NCI-H2081 (cell line): ENCODE results near the gene AKIRIN1.
A peak's percentile ranks its signal among the peaks of the same experiment; 100 is the strongest.
"Not testable (repeated sequence)": the region's sequence is repeated elsewhere in the genome, so short reads cannot be mapped to it uniquely, and the experiment has no call there.

Experiments used
- DNase-seq, 2 experiments: peaks; one replicate each; lab custom pipeline; 2025; lab: John Stamatoyannopoulos, UW

AKIRIN1 gene

GRCh38 chr1:38990738-38991637 is at the start of gene AKIRIN1:
Gene AKIRIN1 (plus strand): TSS chr1:38991276. CDS start chr1:38991381, 105 bp downstream.
- peak; percentile 98 for DNase-seq

GRCh38 chr1:38941527-38942019 is 49.5 kb upstream of the AKIRIN1 start, which contains the start of gene RHBDL2:
Gene RHBDL2 (minus strand): TSS chr1:38941830. CDS start chr1:38919212, 22,618 bp downstream.
- no peak for DNase-seq

- no peak for DNase-seq
These were observed 48.2 kb upstream of the AKIRIN1 start for GRCh38 chr1:38942664-38943428.

GRCh38 chr1:38944547-38944946 is 46.5 kb upstream of the AKIRIN1 start:
- no peak for DNase-seq

- DNase-seq: no peak
These were observed 40.5 kb upstream of the AKIRIN1 start for GRCh38 chr1:38950553-38950952.

GRCh38 chr1:38953433-38953860 is 37.6 kb upstream of the AKIRIN1 start:
- no peak for DNase-seq

GRCh38 chr1:38958967-38959366 is 32.1 kb upstream of the AKIRIN1 start:
- no peak for DNase-seq

- DNase-seq: no peak
These were observed 29.0 kb upstream of the AKIRIN1 start for GRCh38 chr1:38962113-38962512.

GRCh38 chr1:38962560-38962959 is 28.5 kb upstream of the AKIRIN1 start:
- DNase-seq: no peak

GRCh38 chr1:38964140-38964548 is 26.9 kb upstream of the AKIRIN1 start:
- DNase-seq: no peak

GRCh38 chr1:38973145-38973544 is 17.9 kb upstream of the AKIRIN1 start:
- DNase-seq: not testable (repeated sequence)

- DNase-seq: no peak
These were observed 17.2 kb upstream of the AKIRIN1 start for GRCh38 chr1:38973659-38974437.

GRCh38 chr1:38977399-38978244 is 13.5 kb upstream of the AKIRIN1 start:
- DNase-seq: not testable (repeated sequence)

GRCh38 chr1:38978245-38978542 is 12.9 kb upstream of the AKIRIN1 start:
- DNase-seq: not testable (repeated sequence)

- DNase-seq: not testable (repeated sequence)
These were observed 11.7 kb upstream of the AKIRIN1 start for GRCh38 chr1:38979380-38979779.

GRCh38 chr1:38989979-38990378 is 1.1 kb upstream of the AKIRIN1 start:
- no peak for DNase-seq

- no peak for DNase-seq
These were observed 714 bp upstream of the AKIRIN1 start for GRCh38 chr1:38990386-38990737.

GRCh38 chr1:38991638-38992411 is 749 bp downstream of the AKIRIN1 start:
- peak; percentile 11 to 38 for DNase-seq

GRCh38 chr1:38992412-38993111 is 1.5 kb downstream of the AKIRIN1 start:
- DNase-seq: no peak

GRCh38 chr1:38994196-38994595 is 3.1 kb downstream of the AKIRIN1 start:
- no peak for DNase-seq
